ENCODE measurements around the gene DET1.
"Not testable (repeated sequence)": the region's sequence is repeated elsewhere in the genome, so short reads cannot be mapped to it uniquely, and the experiment has no call there.

The DET1 gene

DNA sequence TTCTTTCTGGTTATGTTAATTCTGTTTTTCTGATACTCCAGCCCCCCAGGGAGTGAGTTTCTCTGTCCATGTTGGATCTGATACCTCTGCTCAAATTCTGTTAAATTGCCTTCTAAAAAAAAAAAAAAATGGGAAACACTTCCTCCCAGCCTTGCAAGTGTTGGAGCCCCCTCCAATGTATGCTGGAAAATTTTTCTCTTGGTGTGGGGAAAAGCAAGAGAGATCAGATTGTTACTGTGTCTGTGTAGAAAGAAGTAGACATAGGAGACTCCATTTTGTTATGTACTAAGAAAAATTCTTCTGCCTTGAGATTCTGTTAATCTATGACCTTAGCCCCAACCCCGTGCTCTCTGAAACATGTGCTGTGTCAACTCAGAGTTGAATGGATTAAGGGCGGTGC lies 6.1 kb downstream of the DET1 start:
- H3K27ac ChIP-seq (ENCODE audit: low read depth, low read length, severe bottlenecking): peak overlapping the region; percentile 0
- no CpG with 5 or more reads among the region's 2 CpGs for WGBS, 2 experiments (ENCODE audit: insufficient coverage in 2 of 2)
- H3K4me1 ChIP-seq (ENCODE audit: control insufficient read depth, insufficient read depth, low read length, poor library complexity, severe bottlenecking): peaks cover 40% of the 10 kb centered on the region
- not testable (repeated sequence) for H3K4me3 ChIP-seq (ENCODE audit: extremely low read depth, insufficient read depth, low read length, poor library complexity, severe bottlenecking); H3K9me3 ChIP-seq (ENCODE audit: control insufficient read depth, low read length); H3K36me3 ChIP-seq (ENCODE audit: control insufficient read depth, insufficient read depth, low read length)

DNA sequence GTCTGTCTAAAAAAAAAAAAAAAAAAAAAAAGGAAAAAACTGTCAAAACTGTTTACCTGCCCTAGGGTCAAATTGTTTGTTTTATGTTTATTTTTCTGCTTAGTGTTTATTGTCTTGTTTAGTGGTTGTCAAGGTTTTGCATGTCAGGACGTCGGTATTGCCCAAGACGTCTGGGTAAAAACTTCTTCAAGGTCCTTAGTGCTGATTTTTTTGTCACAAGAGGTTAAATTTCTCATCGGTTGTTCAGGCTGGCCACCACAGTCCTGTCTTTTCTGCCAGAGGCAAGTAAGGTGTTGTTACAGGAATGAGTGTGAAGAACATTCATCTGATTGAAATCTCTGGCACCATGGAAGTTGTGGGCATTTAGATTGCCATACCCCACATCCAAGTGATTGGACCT lies 7.0 kb downstream of the DET1 start:
- Histone ChIP-seq H3K4me1 (ENCODE audit: control insufficient read depth, insufficient read depth, low read length, poor library complexity, severe bottlenecking) (peaks cover 40% of the 10 kb centered on the region), H3K27ac (ENCODE audit: low read depth, low read length, severe bottlenecking) (no peak overlapping the region)
- WGBS, 2 experiments (ENCODE audit: insufficient coverage in 2 of 2): 76 to 100% methylated on average over 2 to 4 of the region's 4 CpGs

DNA sequence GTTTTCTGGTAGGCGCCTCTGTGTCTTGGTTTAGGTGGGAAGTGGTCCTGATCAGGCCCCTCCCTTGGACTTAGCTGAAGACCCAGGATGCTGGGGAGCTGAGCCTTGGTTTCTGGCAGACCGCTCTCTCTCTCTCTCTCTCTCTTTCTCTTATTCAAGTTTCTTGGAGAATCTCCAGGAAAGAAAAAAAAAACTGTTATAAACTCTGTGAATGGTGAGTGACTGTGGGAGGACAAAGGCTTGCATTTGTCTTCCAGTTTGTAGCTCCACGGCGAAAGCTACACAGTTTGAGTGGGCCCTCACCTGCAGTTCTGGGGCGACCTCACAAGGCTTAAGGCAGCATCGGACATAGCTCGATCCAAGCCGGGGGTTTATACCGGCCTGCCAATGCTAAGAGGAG lies 7.5 kb downstream of the DET1 start:
- 85 to 86% methylated on average over 4 to 7 of the region's 9 CpGs for WGBS, 2 experiments (ENCODE audit: insufficient coverage in 2 of 2)
- Histone ChIP-seq H3K27ac (ENCODE audit: low read depth, low read length, severe bottlenecking) (no peak overlapping the region), H3K36me3 (ENCODE audit: control insufficient read depth, insufficient read depth, low read length) (peaks cover 4% of the 10 kb centered on the region), H3K9me3 (ENCODE audit: control insufficient read depth, low read length) (peaks cover 10% of the 10 kb centered on the region), H3K4me3 (ENCODE audit: extremely low read depth, insufficient read depth, low read length, poor library complexity, severe bottlenecking) (no peak overlapping the region), H3K4me1 (ENCODE audit: control insufficient read depth, insufficient read depth, low read length, poor library complexity, severe bottlenecking) (peaks cover 37% of the 10 kb centered on the region)

More for the DNA sequence above, 7.0 kb downstream of the DET1 start:
- peaks cover 10% of the 10 kb centered on the region for H3K9me3 ChIP-seq (ENCODE audit: control insufficient read depth, low read length)
- no peak overlapping the region for H3K4me3 ChIP-seq (ENCODE audit: extremely low read depth, insufficient read depth, low read length, poor library complexity, severe bottlenecking)
- H3K36me3 ChIP-seq (ENCODE audit: control insufficient read depth, insufficient read depth, low read length): peaks cover 4% of the 10 kb centered on the region

DNA sequence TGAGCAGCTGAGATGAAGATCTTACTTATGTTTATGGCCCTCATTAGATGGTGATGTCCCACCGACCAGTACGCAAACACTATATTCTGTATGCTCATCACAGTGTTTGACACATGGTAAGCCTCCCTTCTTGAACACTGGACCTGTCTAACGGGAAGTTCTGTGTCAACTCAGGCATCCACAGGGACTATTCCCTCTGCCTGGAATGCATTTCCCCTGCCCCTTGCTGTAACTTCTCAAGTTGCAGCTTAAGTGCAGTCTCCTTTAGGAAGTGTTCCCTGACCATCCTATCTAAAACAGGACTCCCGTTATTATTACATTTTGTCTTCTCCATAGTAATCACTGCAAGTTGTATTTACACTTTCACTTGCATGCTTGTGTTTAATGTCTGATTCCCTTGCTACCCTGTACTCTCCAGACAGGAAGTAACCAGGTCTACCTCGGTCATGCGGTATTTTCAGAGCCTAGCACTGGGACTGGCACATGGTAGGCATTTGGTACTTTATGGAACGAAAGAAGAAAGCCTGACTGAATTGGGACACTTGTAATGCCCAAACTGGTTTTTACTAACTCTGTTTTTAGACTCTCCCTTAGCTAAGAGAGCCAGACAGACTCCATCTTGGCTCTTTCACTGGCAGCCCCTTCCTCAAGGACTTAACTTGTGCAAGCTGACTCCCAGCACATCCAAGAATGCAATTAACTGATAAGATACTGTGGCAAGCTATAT lies 8.7 kb downstream of the DET1 start:
- Histone ChIP-seq H3K4me1 (ENCODE audit: control insufficient read depth, insufficient read depth, low read length, poor library complexity, severe bottlenecking) (peaks cover 26% of the 10 kb centered on the region), H3K4me3 (ENCODE audit: extremely low read depth, insufficient read depth, low read length, poor library complexity, severe bottlenecking) (no peak overlapping the region), H3K27ac (ENCODE audit: low read depth, low read length, severe bottlenecking) (no peak overlapping the region), H3K36me3 (ENCODE audit: control insufficient read depth, insufficient read depth, low read length) (no peaks in the 10 kb centered on the region), H3K9me3 (ENCODE audit: control insufficient read depth, low read length) (peaks cover 10% of the 10 kb centered on the region)
- 92 to 93% methylated on average over 6 to 7 of the region's 7 CpGs for WGBS, 2 experiments (ENCODE audit: insufficient coverage in 2 of 2)

DNA sequence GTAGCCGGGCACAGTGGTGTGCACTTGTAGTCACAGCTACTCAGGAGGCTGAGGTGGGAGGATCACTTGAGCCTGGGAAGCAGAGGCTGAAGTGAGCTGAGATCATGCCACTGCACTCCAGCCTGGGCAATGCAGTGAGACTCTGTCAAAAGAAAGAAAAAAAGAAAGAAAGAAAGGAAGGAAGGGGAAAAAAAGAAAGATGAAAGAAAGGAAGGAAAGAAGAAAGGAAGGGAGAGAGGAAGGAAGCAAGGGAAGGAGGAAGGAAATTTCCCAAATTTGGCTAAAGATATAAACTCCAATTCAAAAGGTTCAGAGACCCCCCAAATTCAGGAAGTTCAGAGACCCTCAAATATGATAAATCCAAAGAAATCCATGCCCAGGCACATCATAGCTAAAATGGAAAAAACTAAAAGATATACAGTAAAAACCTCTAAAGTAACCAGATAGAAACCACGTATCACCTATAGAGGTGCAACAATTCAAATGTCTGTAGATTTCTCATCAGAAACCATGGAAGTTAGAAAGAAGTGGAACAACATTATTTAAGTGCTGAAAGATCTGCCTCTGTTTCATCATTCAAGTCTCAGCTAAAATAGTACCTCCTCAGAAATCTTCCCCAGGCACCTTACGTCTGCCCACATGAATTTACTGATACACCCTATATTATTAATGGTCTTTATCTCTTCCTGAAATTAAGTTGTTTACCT lies 10.7 kb downstream of the DET1 start:
- H3K36me3 ChIP-seq (ENCODE audit: control insufficient read depth, insufficient read depth, low read length): peaks cover 13% of the 10 kb centered on the region
- 100% methylated on average over 1 of the region's 3 CpGs for WGBS, 2 experiments (ENCODE audit: insufficient coverage in 2 of 2)
- H3K27ac ChIP-seq (ENCODE audit: low read depth, low read length, severe bottlenecking): no peak overlapping the region
- H3K9me3 ChIP-seq (ENCODE audit: control insufficient read depth, low read length): peaks cover 10% of the 10 kb centered on the region
- peaks cover 10% of the 10 kb centered on the region for H3K4me1 ChIP-seq (ENCODE audit: control insufficient read depth, insufficient read depth, low read length, poor library complexity, severe bottlenecking)
- no peak overlapping the region for H3K4me3 ChIP-seq (ENCODE audit: extremely low read depth, insufficient read depth, low read length, poor library complexity, severe bottlenecking)

DNA sequence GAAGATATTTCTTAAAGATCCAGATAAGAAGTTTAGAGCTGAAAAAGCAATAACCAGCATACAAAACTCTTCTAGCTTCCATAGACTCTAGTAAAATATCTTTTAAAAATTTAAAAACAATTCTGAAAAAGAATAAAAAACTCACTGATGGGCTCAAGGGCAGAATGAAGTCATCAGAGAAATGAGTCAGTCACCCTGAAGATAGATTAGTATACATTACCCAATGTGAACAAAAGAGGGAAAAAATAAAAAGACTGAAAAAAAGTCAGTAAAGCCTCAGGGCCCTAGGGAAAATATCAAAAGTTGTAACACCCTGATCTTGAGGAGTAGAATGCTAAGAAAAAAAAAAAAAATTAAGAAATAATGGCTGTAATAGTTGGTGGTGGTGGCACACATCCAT lies 11.4 kb downstream of the DET1 start:
- Histone ChIP-seq H3K27ac (ENCODE audit: low read depth, low read length, severe bottlenecking) (no peak overlapping the region), H3K4me3 (ENCODE audit: extremely low read depth, insufficient read depth, low read length, poor library complexity, severe bottlenecking) (no peak overlapping the region), H3K4me1 (ENCODE audit: control insufficient read depth, insufficient read depth, low read length, poor library complexity, severe bottlenecking) (peaks cover 7% of the 10 kb centered on the region), H3K36me3 (ENCODE audit: control insufficient read depth, insufficient read depth, low read length) (peaks cover 19% of the 10 kb centered on the region), H3K9me3 (ENCODE audit: control insufficient read depth, low read length) (peaks cover 10% of the 10 kb centered on the region)

DNA sequence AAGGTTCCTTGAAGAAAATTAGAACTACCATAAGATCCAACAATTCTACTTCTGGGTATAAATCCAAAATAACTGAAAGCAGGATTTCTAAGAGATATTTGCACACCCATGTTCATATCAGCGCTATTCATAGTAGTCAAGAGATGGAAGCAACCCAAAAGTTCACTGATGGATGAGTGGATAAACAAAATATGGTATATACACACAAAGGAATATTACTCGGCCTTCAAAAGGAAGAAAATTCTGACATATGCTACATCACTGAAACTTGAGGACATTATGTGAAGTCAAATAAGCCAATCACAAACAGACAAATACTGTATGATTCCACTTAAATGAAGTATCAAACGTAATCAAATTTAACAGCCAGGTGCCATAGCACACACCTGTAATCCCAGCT lies 13.1 kb downstream of the DET1 start:
- WGBS, 2 experiments (ENCODE audit: insufficient coverage in 2 of 2): 100% methylated on average over 1 to 2 of the region's 3 CpGs
- Histone ChIP-seq H3K36me3 (ENCODE audit: control insufficient read depth, insufficient read depth, low read length) (peaks cover 29% of the 10 kb centered on the region), H3K27ac (ENCODE audit: low read depth, low read length, severe bottlenecking) (no peak overlapping the region), H3K4me1 (ENCODE audit: control insufficient read depth, insufficient read depth, low read length, poor library complexity, severe bottlenecking) (peaks cover 5% of the 10 kb centered on the region), H3K9me3 (ENCODE audit: control insufficient read depth, low read length) (peaks cover 10% of the 10 kb centered on the region), H3K4me3 (ENCODE audit: extremely low read depth, insufficient read depth, low read length, poor library complexity, severe bottlenecking) (no peak overlapping the region)

DNA sequence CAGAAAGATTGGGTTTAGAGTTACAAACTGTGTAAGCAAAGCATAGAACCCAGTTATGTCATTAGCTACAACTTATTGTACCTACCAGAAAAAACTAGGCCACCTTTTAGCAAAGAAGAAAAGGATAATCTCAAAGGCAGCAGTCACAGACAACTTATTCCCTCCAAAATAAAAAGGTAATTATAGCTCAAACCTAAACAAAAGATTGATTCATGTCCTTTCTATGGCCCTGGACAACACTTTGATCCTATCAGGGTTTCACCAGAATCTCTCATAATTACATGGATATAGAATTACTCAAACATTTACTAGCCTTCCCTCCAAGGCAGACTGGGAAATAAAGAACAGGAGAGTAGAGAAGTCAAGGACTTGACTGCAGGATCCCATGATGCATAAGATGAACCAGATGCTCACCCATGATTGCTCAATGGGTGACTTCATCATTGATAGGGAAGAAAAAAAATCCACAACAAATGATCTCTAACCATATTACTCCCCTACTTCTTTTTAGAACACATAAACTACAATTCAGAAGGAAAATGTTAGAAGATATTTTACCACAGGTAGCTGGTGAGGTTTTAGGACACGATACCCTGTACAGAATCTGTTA lies 17.4 kb downstream of the DET1 start:
- Histone ChIP-seq H3K9me3 (ENCODE audit: control insufficient read depth, low read length) (no peaks in the 10 kb centered on the region), H3K4me3 (ENCODE audit: extremely low read depth, insufficient read depth, low read length, poor library complexity, severe bottlenecking) (no peak overlapping the region), H3K36me3 (ENCODE audit: control insufficient read depth, insufficient read depth, low read length) (peaks cover 46% of the 10 kb centered on the region), H3K27ac (ENCODE audit: low read depth, low read length, severe bottlenecking) (no peak overlapping the region), H3K4me1 (ENCODE audit: control insufficient read depth, insufficient read depth, low read length, poor library complexity, severe bottlenecking) (no peaks in the 10 kb centered on the region)
- WGBS, 2 experiments (ENCODE audit: insufficient coverage in 2 of 2): 88% methylated on average over 1 of the region's 1 CpG; no CpG with 5 or more reads in 1 of the 2 experiments

DNA sequence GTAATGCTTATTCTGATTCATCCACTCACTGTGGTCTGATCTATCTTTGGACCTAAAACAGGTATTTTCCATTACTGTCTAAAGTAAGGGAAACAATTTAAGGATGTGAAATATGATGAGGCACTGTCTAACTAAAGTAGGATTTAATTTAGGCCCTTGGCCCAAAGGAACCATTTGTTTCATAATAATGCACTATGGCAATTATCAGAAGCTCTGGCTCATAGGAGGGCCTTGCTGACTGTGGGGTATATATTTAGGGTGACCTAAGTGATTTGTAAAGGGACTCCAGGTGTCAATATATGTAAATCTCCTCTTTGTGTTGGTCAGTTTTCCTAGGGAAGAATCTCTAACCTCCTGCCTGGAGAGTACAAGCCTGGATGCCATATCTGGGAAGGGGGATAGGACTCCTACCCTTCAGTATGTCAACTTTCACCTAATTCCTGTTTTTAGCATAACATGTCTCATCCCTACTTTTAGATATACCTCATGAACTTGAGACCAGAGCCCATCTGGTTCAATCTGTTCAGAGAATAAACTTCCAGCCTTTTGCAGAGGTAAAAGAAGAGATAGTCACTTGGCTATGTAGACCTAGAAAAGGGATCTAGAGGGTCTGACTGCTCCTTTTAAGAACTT lies 20.1 kb downstream of the DET1 start:
- Histone ChIP-seq H3K36me3 (ENCODE audit: control insufficient read depth, insufficient read depth, low read length) (peaks cover 40% of the 10 kb centered on the region), H3K4me1 (ENCODE audit: control insufficient read depth, insufficient read depth, low read length, poor library complexity, severe bottlenecking) (no peaks in the 10 kb centered on the region)

DNA sequence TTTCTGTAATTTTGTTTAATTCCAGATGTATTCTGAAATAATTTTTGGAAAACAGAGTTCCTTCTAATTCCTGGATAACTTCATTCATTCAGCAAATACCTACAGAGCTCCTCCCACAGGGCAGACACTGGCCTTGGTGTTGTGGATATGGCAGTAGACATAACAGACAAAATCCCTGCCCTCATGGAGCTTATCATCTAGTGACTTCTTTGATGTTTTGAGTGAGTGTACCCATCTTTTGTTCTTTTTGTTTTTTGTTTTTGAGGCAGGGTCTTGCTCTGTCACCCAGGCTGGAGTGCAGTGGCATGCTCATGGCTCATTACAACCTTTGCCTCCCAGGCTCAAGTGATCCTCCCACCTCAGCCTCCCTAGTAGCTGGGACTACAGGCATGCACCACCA lies 21.1 kb downstream of the DET1 start:
- Histone ChIP-seq H3K27ac (ENCODE audit: low read depth, low read length, severe bottlenecking) (no peak overlapping the region), H3K4me1 (ENCODE audit: control insufficient read depth, insufficient read depth, low read length, poor library complexity, severe bottlenecking) (no peaks in the 10 kb centered on the region), H3K9me3 (ENCODE audit: control insufficient read depth, low read length) (no peaks in the 10 kb centered on the region), H3K4me3 (ENCODE audit: extremely low read depth, insufficient read depth, low read length, poor library complexity, severe bottlenecking) (no peak overlapping the region), H3K36me3 (ENCODE audit: control insufficient read depth, insufficient read depth, low read length) (peaks cover 30% of the 10 kb centered on the region)

More for the DNA sequence above, 20.1 kb downstream of the DET1 start:
- H3K9me3 ChIP-seq (ENCODE audit: control insufficient read depth, low read length): no peaks in the 10 kb centered on the region
- no peak overlapping the region for H3K4me3 ChIP-seq (ENCODE audit: extremely low read depth, insufficient read depth, low read length, poor library complexity, severe bottlenecking)
- H3K27ac ChIP-seq (ENCODE audit: low read depth, low read length, severe bottlenecking): no peak overlapping the region
